ENCODE measurements around the gene NFATC2.

Gene NFATC2

DNA sequence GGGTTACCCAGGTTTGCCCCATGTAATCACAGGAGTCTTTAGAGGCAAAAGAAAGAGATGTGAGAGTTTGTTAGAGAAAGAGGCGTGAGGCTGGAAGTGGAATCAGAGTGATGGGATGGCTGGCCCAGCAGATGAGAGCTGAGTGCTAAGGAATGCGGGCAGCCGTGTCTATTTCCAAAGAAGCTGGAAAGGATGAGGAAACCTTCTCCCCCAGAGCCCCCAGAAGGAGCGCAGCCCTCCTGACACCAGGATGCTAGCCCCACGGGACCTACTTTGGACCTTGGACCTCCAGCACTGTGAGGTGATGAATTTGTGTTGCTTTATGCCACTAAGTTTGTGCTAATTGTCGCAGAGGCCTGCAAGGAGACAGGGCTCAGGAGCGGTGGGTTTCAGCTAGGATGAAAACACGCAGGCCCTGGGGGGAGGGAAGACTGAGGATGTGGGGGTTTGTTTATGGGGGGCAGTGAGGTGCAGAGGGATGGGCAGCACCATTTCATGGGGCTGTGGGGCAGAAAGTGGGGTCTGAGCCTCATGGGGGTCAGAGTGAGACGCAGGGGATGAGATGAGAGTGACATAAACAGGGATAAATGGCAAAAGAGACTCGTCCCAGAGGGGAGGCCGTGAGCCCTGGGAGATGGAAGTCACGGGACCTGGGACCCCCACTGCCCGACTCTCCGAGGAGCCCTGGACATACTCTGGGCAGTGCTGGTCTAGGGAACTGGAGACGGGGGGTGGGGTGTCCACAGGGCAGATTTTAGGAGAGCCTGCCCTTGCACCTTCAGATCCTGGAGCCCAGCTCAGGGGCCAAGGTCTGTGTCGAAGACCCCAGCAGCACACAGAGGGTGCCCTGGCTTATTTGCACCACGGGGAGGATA, 160.2 kb downstream of the NFATC2 start:
- no peaks in the 10 kb centered on the region for H3K36me3 ChIP-seq (ENCODE audit: low read length)
- no peak overlapping the region for H3K4me3 ChIP-seq (ENCODE audit: insufficient read depth, low read length, poor library complexity, severe bottlenecking)
- H3K4me2 ChIP-seq (ENCODE audit: low read depth, low read length, poor library complexity, severe bottlenecking) = no peak overlapping the region
- no peaks in the 10 kb centered on the region for H3K79me2 ChIP-seq (ENCODE audit: insufficient read depth, low read length)
- H3K9me3 ChIP-seq (ENCODE audit: insufficient read depth, low read length) = no peaks in the 10 kb centered on the region
- no peak for TF ChIP-seq EZH2phosphoT487 (conservative IDR thresholded peaks at IDR 0.05; ENCODE audit: low read length)
- TF ChIP-seq, protein P1, sequence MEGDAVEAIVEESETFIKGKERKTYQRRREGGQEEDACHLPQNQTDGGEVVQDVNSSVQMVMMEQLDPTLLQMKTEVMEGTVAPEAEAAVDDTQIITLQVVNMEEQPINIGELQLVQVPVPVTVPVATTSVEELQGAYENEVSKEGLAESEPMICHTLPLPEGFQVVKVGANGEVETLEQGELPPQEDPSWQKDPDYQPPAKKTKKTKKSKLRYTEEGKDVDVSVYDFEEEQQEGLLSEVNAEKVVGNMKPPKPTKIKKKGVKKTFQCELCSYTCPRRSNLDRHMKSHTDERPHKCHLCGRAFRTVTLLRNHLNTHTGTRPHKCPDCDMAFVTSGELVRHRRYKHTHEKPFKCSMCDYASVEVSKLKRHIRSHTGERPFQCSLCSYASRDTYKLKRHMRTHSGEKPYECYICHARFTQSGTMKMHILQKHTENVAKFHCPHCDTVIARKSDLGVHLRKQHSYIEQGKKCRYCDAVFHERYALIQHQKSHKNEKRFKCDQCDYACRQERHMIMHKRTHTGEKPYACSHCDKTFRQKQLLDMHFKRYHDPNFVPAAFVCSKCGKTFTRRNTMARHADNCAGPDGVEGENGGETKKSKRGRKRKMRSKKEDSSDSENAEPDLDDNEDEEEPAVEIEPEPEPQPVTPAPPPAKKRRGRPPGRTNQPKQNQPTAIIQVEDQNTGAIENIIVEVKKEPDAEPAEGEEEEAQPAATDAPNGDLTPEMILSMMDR (IDR thresholded peaks at IDR 0.05; ENCODE audit: insufficient read depth, low read length, poor library complexity, severe bottlenecking) = no peak
- H3K27ac ChIP-seq (ENCODE audit: low read depth, low read length) = no peak overlapping the region
- H3K27me3 ChIP-seq (ENCODE audit: low read length) = no peaks in the 10 kb centered on the region
- H3F3A ChIP-seq (ENCODE audit: insufficient read depth) = no peaks in the 10 kb centered on the region
- no peaks in the 10 kb centered on the region for H4K20me1 ChIP-seq (ENCODE audit: low read depth, low read length)
- H2AFZ ChIP-seq (ENCODE audit: low read depth, low read length, severe bottlenecking) = no peak overlapping the region
- H3K9ac ChIP-seq (ENCODE audit: low read length) = no peak overlapping the region
- no peaks in the 10 kb centered on the region for H3K9me2 ChIP-seq (replicated peaks; ENCODE audit: insufficient read depth, low read length)

DNA sequence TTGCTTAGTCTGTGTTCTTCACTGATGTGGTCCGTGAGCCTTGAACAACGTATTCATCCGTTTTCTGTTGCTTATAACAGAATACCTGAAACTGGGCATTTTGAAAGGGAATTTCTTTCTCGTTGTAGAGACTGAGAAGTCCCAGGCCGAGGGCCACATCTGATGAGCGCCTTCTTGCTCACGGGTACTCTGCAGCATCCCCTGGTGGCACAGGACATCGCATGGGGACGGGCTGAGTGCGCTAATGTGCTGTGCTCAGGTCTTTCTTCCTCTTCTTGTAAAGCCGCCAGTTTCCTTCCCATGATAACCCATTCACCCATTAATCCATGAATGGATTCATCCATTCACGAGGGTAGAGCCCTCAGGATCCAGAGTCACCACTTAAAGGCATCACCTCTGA, 161.0 kb downstream of the NFATC2 start:
- H3K36me3 ChIP-seq (ENCODE audit: low read length) = no peaks in the 10 kb centered on the region
- H3K79me2 ChIP-seq (ENCODE audit: insufficient read depth, low read length) = no peaks in the 10 kb centered on the region
- no peaks in the 10 kb centered on the region for H3K27me3 ChIP-seq (ENCODE audit: low read length)
- no peak overlapping the region for H3K4me2 ChIP-seq (ENCODE audit: low read depth, low read length, poor library complexity, severe bottlenecking)
- no peaks in the 10 kb centered on the region for H3K9me2 ChIP-seq (replicated peaks; ENCODE audit: insufficient read depth, low read length)
- no peaks in the 10 kb centered on the region for H4K20me1 ChIP-seq (ENCODE audit: low read depth, low read length)
- H3K27ac ChIP-seq (ENCODE audit: low read depth, low read length) = no peak overlapping the region
- no peak overlapping the region for H2AFZ ChIP-seq (ENCODE audit: low read depth, low read length, severe bottlenecking)
- H3K4me3 ChIP-seq (ENCODE audit: insufficient read depth, low read length, poor library complexity, severe bottlenecking) = no peak overlapping the region
- H3K9ac ChIP-seq (ENCODE audit: low read length) = no peak overlapping the region
- H3F3A ChIP-seq (ENCODE audit: insufficient read depth) = no peaks in the 10 kb centered on the region
- H3K9me3 ChIP-seq (ENCODE audit: insufficient read depth, low read length) = no peaks in the 10 kb centered on the region
- TF ChIP-seq EZH2phosphoT487 (conservative IDR thresholded peaks at IDR 0.05; ENCODE audit: low read length) = no peak
- TF ChIP-seq, protein P1 (IDR thresholded peaks at IDR 0.05; ENCODE audit: insufficient read depth, low read length, poor library complexity, severe bottlenecking) = no peak

DNA sequence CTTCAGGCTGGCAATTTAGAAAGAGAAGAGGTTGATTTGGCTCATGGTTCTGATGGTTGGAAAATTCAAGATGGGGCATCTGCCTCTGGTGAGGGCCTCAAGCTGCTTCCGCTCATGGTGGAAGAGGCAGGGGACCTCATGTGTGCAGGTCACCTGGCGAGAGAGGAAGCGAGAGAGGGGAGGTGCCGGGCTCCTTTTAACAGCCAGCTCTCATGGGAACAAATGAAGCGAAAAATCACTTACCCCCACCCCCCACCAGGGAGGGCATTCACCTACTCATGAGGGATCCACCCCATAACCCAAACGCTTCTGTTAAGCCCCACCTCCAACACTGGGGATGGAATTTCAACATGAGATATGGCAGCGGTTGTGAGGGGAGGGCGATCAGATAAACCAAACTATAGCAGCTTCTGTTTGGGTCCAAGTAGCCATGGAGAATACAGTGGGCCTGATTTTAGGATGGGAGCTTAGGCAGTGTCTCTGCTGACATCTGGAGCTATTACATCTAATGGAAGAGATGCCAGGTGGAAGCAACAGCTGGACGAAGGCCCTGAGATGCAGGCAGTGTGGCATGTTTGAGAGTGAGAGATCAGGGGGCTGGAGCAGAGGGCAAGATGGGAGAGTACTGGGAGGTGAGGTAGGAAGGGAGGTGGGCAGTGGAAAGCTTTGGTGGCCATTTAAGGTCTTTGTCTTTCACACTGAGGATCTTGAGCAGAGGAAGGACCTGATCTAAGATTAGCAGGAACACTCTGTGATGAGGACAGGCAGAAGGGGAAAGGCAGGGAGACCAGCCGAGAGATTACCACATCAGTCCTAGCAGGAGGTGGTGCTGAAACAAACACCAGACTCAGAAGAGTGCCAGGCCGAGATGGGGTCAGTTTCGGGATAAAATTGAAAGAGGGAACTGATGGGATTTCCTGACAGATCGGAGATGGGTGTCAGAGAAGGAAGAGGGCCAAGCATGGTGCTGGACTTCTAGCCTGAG, 161.8 kb downstream of the NFATC2 start:
- no peaks in the 10 kb centered on the region for H3K9me2 ChIP-seq (replicated peaks; ENCODE audit: insufficient read depth, low read length)
- no peak overlapping the region for H3K4me3 ChIP-seq (ENCODE audit: insufficient read depth, low read length, poor library complexity, severe bottlenecking)
- no peak overlapping the region for H3K4me2 ChIP-seq (ENCODE audit: low read depth, low read length, poor library complexity, severe bottlenecking)
- no peaks in the 10 kb centered on the region for H4K20me1 ChIP-seq (ENCODE audit: low read depth, low read length)
- H3K9me3 ChIP-seq (ENCODE audit: insufficient read depth, low read length) = no peaks in the 10 kb centered on the region
- no peak overlapping the region for H3K9ac ChIP-seq (ENCODE audit: low read length)
- H3K79me2 ChIP-seq (ENCODE audit: insufficient read depth, low read length) = no peaks in the 10 kb centered on the region
- no peaks in the 10 kb centered on the region for H3F3A ChIP-seq (ENCODE audit: insufficient read depth)
- no peak for TF ChIP-seq EZH2phosphoT487 (conservative IDR thresholded peaks at IDR 0.05; ENCODE audit: low read length)
- TF ChIP-seq, protein P1 (IDR thresholded peaks at IDR 0.05; ENCODE audit: insufficient read depth, low read length, poor library complexity, severe bottlenecking) = no peak
- no peaks in the 10 kb centered on the region for H3K36me3 ChIP-seq (ENCODE audit: low read length)
- no peaks in the 10 kb centered on the region for H3K27me3 ChIP-seq (ENCODE audit: low read length)
- no peak overlapping the region for H2AFZ ChIP-seq (ENCODE audit: low read depth, low read length, severe bottlenecking)
- H3K27ac ChIP-seq (ENCODE audit: low read depth, low read length) = no peak overlapping the region

Data from SU-DHL-6 (cell line).